NCI-H446 treated with DMSO at 0.1 percent for 48 hours (cell line): ENCODE results near the gene REV3L.

Experiments
- DNase-seq: peaks from one replicate; lab custom pipeline; 2025; lab: John Stamatoyannopoulos, UW

Gene REV3L

GRCh38 chr6:111468329-111469012 lies 14.5 kb downstream of the REV3L start:
- no peak for DNase-seq

- DNase-seq = no peak
Measured at GRCh38 chr6:111464184-111464583, 18.8 kb downstream of the REV3L start.

- DNase-seq = no peak
Measured at GRCh38 chr6:111462770-111463391, 20.1 kb downstream of the REV3L start.

GRCh38 chr6:111461860-111462259 lies 21.2 kb downstream of the REV3L start:
- no peak for DNase-seq

GRCh38 chr6:111458670-111459232 lies 24.3 kb downstream of the REV3L start:
- no peak for DNase-seq

- no peak for DNase-seq
Measured at GRCh38 chr6:111456208-111456607, 26.8 kb downstream of the REV3L start.

- no peak for DNase-seq
Measured at GRCh38 chr6:111450636-111451035, 32.4 kb downstream of the REV3L start.

- no peak for DNase-seq
Measured at GRCh38 chr6:111450087-111450486, 32.9 kb downstream of the REV3L start.

GRCh38 chr6:111449129-111449528 lies 33.9 kb downstream of the REV3L start:
- DNase-seq = no peak

GRCh38 chr6:111447051-111447450 lies 36.0 kb downstream of the REV3L start:
- DNase-seq = no peak

GRCh38 chr6:111445861-111446267 lies 37.2 kb downstream of the REV3L start:
- no peak for DNase-seq

- no peak for DNase-seq
Measured at GRCh38 chr6:111444794-111445193, 38.2 kb downstream of the REV3L start.

GRCh38 chr6:111441678-111442243 lies 41.3 kb downstream of the REV3L start:
- no peak for DNase-seq

GRCh38 chr6:111439171-111439570 lies 43.8 kb downstream of the REV3L start:
- no peak for DNase-seq

- no peak for DNase-seq
Measured at GRCh38 chr6:111437573-111437972, 45.4 kb downstream of the REV3L start.

- DNase-seq = no peak
Measured at GRCh38 chr6:111432511-111432910, 50.5 kb downstream of the REV3L start.

GRCh38 chr6:111430605-111431376 lies 52.2 kb downstream of the REV3L start:
- no peak for DNase-seq

GRCh38 chr6:111429571-111429970 lies 53.4 kb downstream of the REV3L start:
- DNase-seq = no peak

- no peak for DNase-seq
Measured at GRCh38 chr6:111428811-111429210, 54.2 kb downstream of the REV3L start.

GRCh38 chr6:111427341-111428116 lies 55.5 kb downstream of the REV3L start:
- no peak for DNase-seq

GRCh38 chr6:111423960-111424846 lies 58.8 kb downstream of the REV3L start:
- DNase-seq = peak; percentile 37
